Measurements from ENCODE around the gene EME1.

EME1 gene

GRCh38 chr17:50348522-50349242 is 24.3 kb upstream of the EME1 start:
- FAIRE-seq: no peak
- TF ChIP-seq POU2F2 (IDR thresholded peaks at IDR 0.05; ENCODE audit: low read depth, low read length) (no peak), POLR2AphosphoS5 (IDR thresholded peaks at IDR 0.05; ENCODE audit: low read depth, low read length) (no peak; the same call in 1 of the 2 replicates), TAF1 (IDR thresholded peaks at IDR 0.05; ENCODE audit: low read depth, low read length) (no peak), PAX5 (IDR thresholded peaks at IDR 0.05; ENCODE audit: insufficient read depth, low read length, severe bottlenecking) (no peak), POLR2A (IDR thresholded peaks at IDR 0.05; ENCODE audit: low read depth, low read length) (no peak), SPI1 (IDR thresholded peaks at IDR 0.05; ENCODE audit: low read depth, low read length) (no peak)
- no peak for DNase-seq (ENCODE audit: insufficient read length, low spot score)

GRCh38 chr17:50349243-50349600 is 23.8 kb upstream of the EME1 start:
- no peak for FAIRE-seq
- no peak for TF ChIP-seq POU2F2 (IDR thresholded peaks at IDR 0.05; ENCODE audit: low read depth, low read length)
- DNase-seq (ENCODE audit: insufficient read length, low spot score): no peak

- DNase-seq (ENCODE audit: insufficient read length, low spot score) (no peak), FAIRE-seq (no peak)
- TF ChIP-seq POLR2A (IDR thresholded peaks at IDR 0.05; ENCODE audit: low read depth, low read length): no peak; the same call in 1 of the 2 replicates
Measured at GRCh38 chr17:50350733-50351132, 22.3 kb upstream of the EME1 start.

GRCh38 chr17:50352072-50352692 is 20.8 kb upstream of the EME1 start:
- TF ChIP-seq PAX5 (IDR thresholded peaks at IDR 0.05; ENCODE audit: insufficient read depth, low read length, severe bottlenecking) (no peak), POLR2AphosphoS5 (IDR thresholded peaks at IDR 0.05; ENCODE audit: low read depth, low read length) (no peak), POU2F2 (IDR thresholded peaks at IDR 0.05; ENCODE audit: low read depth, low read length) (no peak), POLR2A (IDR thresholded peaks at IDR 0.05; ENCODE audit: low read depth, low read length) (no peak), SPI1 (IDR thresholded peaks at IDR 0.05; ENCODE audit: low read depth, low read length) (no peak), TAF1 (IDR thresholded peaks at IDR 0.05; ENCODE audit: low read depth, low read length) (no peak)
- DNase-seq (ENCODE audit: insufficient read length, low spot score) (no peak), FAIRE-seq (no peak)

- DNase-seq (ENCODE audit: insufficient read length, low spot score) (no peak), FAIRE-seq (no peak)
- TF ChIP-seq PAX5 (IDR thresholded peaks at IDR 0.05; ENCODE audit: insufficient read depth, low read length, severe bottlenecking) (no peak), TAF1 (IDR thresholded peaks at IDR 0.05; ENCODE audit: low read depth, low read length) (no peak), POLR2A (IDR thresholded peaks at IDR 0.05; ENCODE audit: low read depth, low read length) (0 out of 2 replicates have a peak, but pooled peaks have one; percentile 23)
Measured at GRCh38 chr17:50352693-50353599, 20.1 kb upstream of the EME1 start.

- TF ChIP-seq SPI1 (IDR thresholded peaks at IDR 0.05; ENCODE audit: low read depth, low read length) (no peak), POU2F2 (IDR thresholded peaks at IDR 0.05; ENCODE audit: low read depth, low read length) (no peak), TAF1 (IDR thresholded peaks at IDR 0.05; ENCODE audit: low read depth, low read length) (no peak), PAX5 (IDR thresholded peaks at IDR 0.05; ENCODE audit: insufficient read depth, low read length, severe bottlenecking) (no peak)
- DNase-seq (ENCODE audit: insufficient read length, low spot score): no peak
- FAIRE-seq: no peak
Measured at GRCh38 chr17:50353600-50354195, 19.3 kb upstream of the EME1 start.

- FAIRE-seq (no peak), DNase-seq (ENCODE audit: insufficient read length, low spot score) (no peak)
- TF ChIP-seq SPI1 (IDR thresholded peaks at IDR 0.05; ENCODE audit: low read depth, low read length) (no peak), POLR2A (IDR thresholded peaks at IDR 0.05; ENCODE audit: low read depth, low read length) (no peak), PAX5 (IDR thresholded peaks at IDR 0.05; ENCODE audit: insufficient read depth, low read length, severe bottlenecking) (no peak), POU2F2 (IDR thresholded peaks at IDR 0.05; ENCODE audit: low read depth, low read length) (no peak), TAF1 (IDR thresholded peaks at IDR 0.05; ENCODE audit: low read depth, low read length) (no peak), POLR2AphosphoS5 (IDR thresholded peaks at IDR 0.05; ENCODE audit: low read depth, low read length) (no peak)
Measured at GRCh38 chr17:50354198-50354597, 18.8 kb upstream of the EME1 start.

GRCh38 chr17:50354776-50355175 is 18.3 kb upstream of the EME1 start:
- no peak for TF ChIP-seq POLR2AphosphoS5 (IDR thresholded peaks at IDR 0.05; ENCODE audit: low read depth, low read length)
- no peak for TF ChIP-seq TAF1 (IDR thresholded peaks at IDR 0.05; ENCODE audit: low read depth, low read length)
- no peak for TF ChIP-seq POU2F2 (IDR thresholded peaks at IDR 0.05; ENCODE audit: low read depth, low read length)
- no peak for TF ChIP-seq PAX5 (IDR thresholded peaks at IDR 0.05; ENCODE audit: insufficient read depth, low read length, severe bottlenecking)
- TF ChIP-seq SPI1 (IDR thresholded peaks at IDR 0.05; ENCODE audit: low read depth, low read length): no peak
- no peak for TF ChIP-seq POLR2A (IDR thresholded peaks at IDR 0.05; ENCODE audit: low read depth, low read length)
- DNase-seq (ENCODE audit: insufficient read length, low spot score) (no peak), FAIRE-seq (no peak)

GRCh38 chr17:50355336-50355700 is 17.7 kb upstream of the EME1 start:
- DNase-seq (ENCODE audit: insufficient read length, low spot score) (no peak), FAIRE-seq (no peak)
- TF ChIP-seq POLR2AphosphoS5 (IDR thresholded peaks at IDR 0.05; ENCODE audit: low read depth, low read length): no peak
- TF ChIP-seq POLR2A (IDR thresholded peaks at IDR 0.05; ENCODE audit: low read depth, low read length): no peak
- no peak for TF ChIP-seq POU2F2 (IDR thresholded peaks at IDR 0.05; ENCODE audit: low read depth, low read length)
